GM12892 (cell line): ENCODE measurements around the gene TAX1BP3.

Source experiments
- POLR2A ChIP-seq: IDR thresholded peaks from 2 replicates; pipeline ENCODE4 v1.6.1; 2011; ENCODE audit warnings: low read depth, low read length, control low read depth
- TAF1 ChIP-seq: IDR thresholded peaks from 2 replicates; pipeline ENCODE4 v1.6.1; 2011; ENCODE audit warnings: low read depth, mild to moderate bottlenecking, control low read depth, low read length, borderline replicate concordance

GRCh38 chr17:3656755-3657587 is 11.4 kb downstream of the TAX1BP3 start:
- no peak for TF ChIP-seq POLR2A
- TF ChIP-seq TAF1: no peak
